ENCODE data around the gene ZCCHC13. TPM values are rescaled to one million over a fixed set of nuclear protein-coding genes. Genes with fewer than 3 reads are reported as not detected.

ZCCHC13 gene
- total and polyA plus RNA-seq, 2 donors from 2014 or later: not detected

DNA sequence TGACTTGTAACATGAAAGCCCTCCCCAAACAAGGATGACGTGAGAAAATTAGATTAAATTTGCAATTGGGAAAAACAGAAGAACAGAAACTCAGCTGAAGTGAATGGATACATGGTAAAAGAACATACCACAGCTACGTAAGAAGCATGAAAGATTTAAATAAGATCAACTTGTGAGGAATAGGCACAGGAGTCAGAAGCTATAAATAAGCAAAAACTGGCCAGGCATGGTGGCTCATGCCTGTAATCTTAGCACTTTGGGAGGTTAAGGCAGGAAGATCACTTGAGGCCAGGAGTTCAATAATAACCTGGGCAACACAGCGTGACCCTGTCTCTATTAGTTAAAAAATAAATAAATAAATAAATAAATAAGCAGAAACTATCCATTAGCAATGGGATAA, 33.6 kb upstream of the ZCCHC13 start:
- Histone ChIP-seq H3K4me3 (ENCODE audit: low read length in 3 of 3) (no peak overlapping the region), H3K9me3 (ENCODE audit: control insufficient read depth in 2 of 3, insufficient read depth in 1 of 3, low read length in 3 of 3) (no peaks in the 10 kb centered on the region), H3K27ac (ENCODE audit: low read depth in 2 of 2, low read length in 2 of 2) (no peak overlapping the region), H3K36me3 (ENCODE audit: control insufficient read depth in 2 of 3, insufficient read depth in 3 of 3, low read length in 3 of 3) (peaks cover 0 to 6% (median 1%) of the 10 kb centered on the region in 3 donors), H3K9ac (ENCODE audit: low read length in 3 of 3) (no peak overlapping the region), H3K27me3 (ENCODE audit: control insufficient read depth, insufficient read depth, low read length) (no peaks in the 10 kb centered on the region), H3K4me1 (ENCODE audit: control insufficient read depth in 2 of 3, insufficient read depth in 2 of 3, low read depth in 1 of 3, low read length in 3 of 3) (no peaks in the 10 kb centered on the region)
- no peak for DNase-seq
- TF ChIP-seq, protein P1, sequence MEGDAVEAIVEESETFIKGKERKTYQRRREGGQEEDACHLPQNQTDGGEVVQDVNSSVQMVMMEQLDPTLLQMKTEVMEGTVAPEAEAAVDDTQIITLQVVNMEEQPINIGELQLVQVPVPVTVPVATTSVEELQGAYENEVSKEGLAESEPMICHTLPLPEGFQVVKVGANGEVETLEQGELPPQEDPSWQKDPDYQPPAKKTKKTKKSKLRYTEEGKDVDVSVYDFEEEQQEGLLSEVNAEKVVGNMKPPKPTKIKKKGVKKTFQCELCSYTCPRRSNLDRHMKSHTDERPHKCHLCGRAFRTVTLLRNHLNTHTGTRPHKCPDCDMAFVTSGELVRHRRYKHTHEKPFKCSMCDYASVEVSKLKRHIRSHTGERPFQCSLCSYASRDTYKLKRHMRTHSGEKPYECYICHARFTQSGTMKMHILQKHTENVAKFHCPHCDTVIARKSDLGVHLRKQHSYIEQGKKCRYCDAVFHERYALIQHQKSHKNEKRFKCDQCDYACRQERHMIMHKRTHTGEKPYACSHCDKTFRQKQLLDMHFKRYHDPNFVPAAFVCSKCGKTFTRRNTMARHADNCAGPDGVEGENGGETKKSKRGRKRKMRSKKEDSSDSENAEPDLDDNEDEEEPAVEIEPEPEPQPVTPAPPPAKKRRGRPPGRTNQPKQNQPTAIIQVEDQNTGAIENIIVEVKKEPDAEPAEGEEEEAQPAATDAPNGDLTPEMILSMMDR (IDR thresholded peaks at IDR 0.05; ENCODE audit: borderline replicate concordance, extremely low read depth, insufficient read depth): no peak
- FAIRE-seq: no peak
- intact Hi-C loops (cut with DNase I): no loop called here

DNA sequence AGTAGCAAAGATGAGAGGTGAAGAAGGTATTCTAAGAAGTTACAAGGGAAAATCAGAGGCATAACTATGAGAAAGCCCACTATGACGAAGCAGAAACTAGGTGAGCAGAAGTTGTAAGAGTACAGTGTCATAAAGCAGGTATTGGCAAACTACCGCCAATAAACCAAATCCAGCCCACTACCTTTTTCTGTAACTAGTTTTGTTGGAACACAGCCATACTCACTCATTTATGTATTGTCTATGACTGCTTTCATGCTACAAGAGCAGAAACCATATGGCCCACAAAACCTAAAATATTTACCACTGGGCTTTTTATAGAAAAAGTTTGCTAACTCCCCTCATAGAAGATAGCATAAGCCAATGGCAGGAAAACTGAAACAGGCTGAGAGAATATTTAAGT, 31.8 kb upstream of the ZCCHC13 start:
- intact Hi-C loops (cut with DNase I): no loop called here
- peaks cover 2 to 8% (median 3%) of the 10 kb centered on the region in 3 donors for H3K36me3 ChIP-seq (ENCODE audit: control insufficient read depth in 2 of 3, insufficient read depth in 3 of 3, low read length in 3 of 3)
- TF ChIP-seq, protein P1 (IDR thresholded peaks at IDR 0.05; ENCODE audit: borderline replicate concordance, extremely low read depth, insufficient read depth): no peak

DNA sequence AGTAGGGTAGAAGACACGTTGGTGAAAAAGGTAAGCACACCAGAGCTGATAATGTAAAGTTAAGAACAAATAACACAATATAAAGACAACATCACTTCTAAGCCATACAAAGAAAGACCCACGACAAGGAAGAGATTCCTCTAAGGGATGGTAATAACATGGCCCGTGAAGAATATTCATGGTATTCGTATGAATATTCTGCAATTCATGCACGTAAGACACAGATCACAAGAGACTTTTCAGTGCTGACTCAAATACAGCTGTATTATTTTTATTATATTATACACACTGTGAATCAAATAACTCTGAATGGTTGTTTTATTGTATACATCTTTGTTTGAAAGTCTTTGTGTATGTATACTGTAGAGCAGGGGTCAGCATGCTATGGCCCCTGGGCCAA, 29.5 kb upstream of the ZCCHC13 start:
- intact Hi-C loops (cut with DNase I): no loop called here
- FAIRE-seq: no peak
- peaks cover 2 to 18% (median 3%) of the 10 kb centered on the region in 3 donors for H3K36me3 ChIP-seq (ENCODE audit: control insufficient read depth in 2 of 3, insufficient read depth in 3 of 3, low read length in 3 of 3)
- no peak for DNase-seq
- H3K4me1 ChIP-seq (ENCODE audit: control insufficient read depth in 2 of 3, insufficient read depth in 2 of 3, low read depth in 1 of 3, low read length in 3 of 3): no peaks in the 10 kb centered on the region
- no peak overlapping the region for H3K9ac ChIP-seq (ENCODE audit: low read length in 3 of 3)
- TF ChIP-seq, protein P1 (IDR thresholded peaks at IDR 0.05; ENCODE audit: borderline replicate concordance, extremely low read depth, insufficient read depth): no peak
- no peaks in the 10 kb centered on the region for H3K9me3 ChIP-seq (ENCODE audit: control insufficient read depth in 2 of 3, insufficient read depth in 1 of 3, low read length in 3 of 3)
- no peaks in the 10 kb centered on the region for H3K27me3 ChIP-seq (ENCODE audit: control insufficient read depth, insufficient read depth, low read length)
- no peak overlapping the region for H3K27ac ChIP-seq (ENCODE audit: low read depth in 2 of 2, low read length in 2 of 2)
- H3K4me3 ChIP-seq (ENCODE audit: low read length in 3 of 3): no peak overlapping the region

More for the DNA sequence above, 31.8 kb upstream of the ZCCHC13 start:
- H3K9ac ChIP-seq (ENCODE audit: low read length in 3 of 3): no peak overlapping the region
- no peak overlapping the region for H3K4me3 ChIP-seq (ENCODE audit: low read length in 3 of 3)
- H3K4me1 ChIP-seq (ENCODE audit: control insufficient read depth in 2 of 3, insufficient read depth in 2 of 3, low read depth in 1 of 3, low read length in 3 of 3): no peaks in the 10 kb centered on the region
- no peak for DNase-seq
- no peak overlapping the region for H3K27ac ChIP-seq (ENCODE audit: low read depth in 2 of 2, low read length in 2 of 2)
- FAIRE-seq: no peak
- no peaks in the 10 kb centered on the region for H3K9me3 ChIP-seq (ENCODE audit: control insufficient read depth in 2 of 3, insufficient read depth in 1 of 3, low read length in 3 of 3)
- no peaks in the 10 kb centered on the region for H3K27me3 ChIP-seq (ENCODE audit: control insufficient read depth, insufficient read depth, low read length)

DNA sequence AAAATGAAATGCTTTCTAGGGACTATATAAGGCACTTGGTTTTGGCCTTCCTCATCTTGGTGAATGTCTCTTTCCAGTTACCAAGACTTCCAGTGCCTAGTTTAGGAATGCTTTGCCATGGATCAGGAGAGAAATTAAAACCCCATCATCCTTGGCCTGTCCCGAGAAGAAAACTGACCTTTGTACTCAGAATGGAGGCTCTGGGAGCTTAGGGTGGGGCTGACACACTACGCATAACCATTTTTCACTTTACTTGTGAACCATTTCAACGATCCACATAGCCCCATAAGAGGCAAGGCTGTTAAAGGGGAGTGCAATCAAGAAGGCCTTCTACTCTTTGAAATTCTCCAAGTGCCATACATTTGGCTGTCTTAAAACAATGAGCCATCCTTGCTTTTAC, 26.7 kb upstream of the ZCCHC13 start:
- DNase-seq: no peak
- TF ChIP-seq, protein P1 (IDR thresholded peaks at IDR 0.05; ENCODE audit: borderline replicate concordance, extremely low read depth, insufficient read depth): no peak
- Histone ChIP-seq H3K9ac (ENCODE audit: low read length in 3 of 3) (no peak overlapping the region), H3K4me1 (ENCODE audit: control insufficient read depth in 2 of 3, insufficient read depth in 2 of 3, low read depth in 1 of 3, low read length in 3 of 3) (no peaks in the 10 kb centered on the region), H3K27ac (ENCODE audit: low read depth in 2 of 2, low read length in 2 of 2) (no peak overlapping the region), H3K27me3 (ENCODE audit: control insufficient read depth, insufficient read depth, low read length) (no peaks in the 10 kb centered on the region), H3K9me3 (ENCODE audit: control insufficient read depth in 2 of 3, insufficient read depth in 1 of 3, low read length in 3 of 3) (no peaks in the 10 kb centered on the region), H3K4me3 (ENCODE audit: low read length in 3 of 3) (no peak overlapping the region), H3K36me3 (ENCODE audit: control insufficient read depth in 2 of 3, insufficient read depth in 3 of 3, low read length in 3 of 3) (peaks cover 4 to 31% (median 9%) of the 10 kb centered on the region in 3 donors)
- no peak for FAIRE-seq
- intact Hi-C loops (cut with DNase I): no loop called here
